ENCODE results near the gene CDON. TPM values are rescaled to one million over a fixed set of nuclear protein-coding genes. Genes with fewer than 3 reads are reported as not detected.
A peak's percentile ranks its signal among the peaks of the same experiment; 100 is the strongest.

Gene CDON
- total and polyA plus RNA-seq, 9 of the 15 experiments (the other 6 are each of a cell fraction or from before 2014, with no cell fraction given): 0.08 to 0.64 (median 0.40) TPM

- no peaks in the 10 kb centered on the region for H3K36me3 ChIP-seq (ENCODE audit: control insufficient read depth, insufficient read depth, low read length)
- no TSS peak for BruUV-seq (replicated peaks)
Measured at GRCh38 chr11:126109941-126110731, 47.5 kb upstream of the CDON start.

More at GRCh38 chr11:126109941-126110731, 47.5 kb upstream of the CDON start:
- Histone ChIP-seq H3K9ac (ENCODE audit: insufficient read depth in 1 of 2, low read depth in 2 of 2, low read length in 2 of 2) (no peak overlapping the region), H3K79me2 (ENCODE audit: control insufficient read depth, insufficient read depth, low read length) (no peaks in the 10 kb centered on the region), H3K27ac (ENCODE audit: extremely low read depth, low read depth, low read length) (no peak overlapping the region), H3K4me1 (replicated peaks in 1 of 2; ENCODE audit: control insufficient read depth in 2 of 2, insufficient read depth in 2 of 2, low read length in 2 of 2) (no peaks in the 10 kb centered on the region), H3K4me2 (ENCODE audit: insufficient read depth, low read length) (no peak overlapping the region), H3K9me3 (replicated peaks; ENCODE audit: control insufficient read depth, insufficient read depth, low read depth, low read length) (no peaks in the 10 kb centered on the region), H3K9me1 (ENCODE audit: control insufficient read depth, insufficient read depth, low read length) (peaks cover 2% of the 10 kb centered on the region), H4K20me1 (replicated peaks; ENCODE audit: control insufficient read depth, insufficient read depth, low read length) (peaks cover 3% of the 10 kb centered on the region), H3K27me3 (ENCODE audit: control insufficient read depth in 2 of 2, insufficient read depth in 2 of 2, low read length in 2 of 2) (peaks cover 22 to 67% of the 10 kb centered on the region in 2 experiments; a peak in 4 of 5 replicates), H2AFZ (ENCODE audit: low read depth, low read length) (no peak overlapping the region), H3K4me3 (no peak overlapping the region)
- DNase-seq (ENCODE audit: extremely low read depth in 1 of 4, low spot score in 3 of 4) (no peak), ATAC-seq (no peak; the same call in 2 of the 3 replicates), FAIRE-seq (no peak)
- intact Hi-C loops (cut with micrococcal nuclease) (no loop called here), in situ Hi-C loops (cut with MboI) (no loop called here)
- 1% methylated on average over 10 of the region's 10 CpGs for WGBS (ENCODE audit: insufficient coverage, low coverage, missing lambda C conversion rate)
- ChIA-PET CTCF (ENCODE audit: low intra/inter-chr PET ratio) (no interaction called here), POLR2A (interaction anchor here (0.5 to 1.5 kb wide), 2 partner anchors 10 to 1628 kb away, joined by 3 to 4 read pairs; no protein-coding TSS in a partner anchor)
- TF ChIP-seq, protein P1, sequence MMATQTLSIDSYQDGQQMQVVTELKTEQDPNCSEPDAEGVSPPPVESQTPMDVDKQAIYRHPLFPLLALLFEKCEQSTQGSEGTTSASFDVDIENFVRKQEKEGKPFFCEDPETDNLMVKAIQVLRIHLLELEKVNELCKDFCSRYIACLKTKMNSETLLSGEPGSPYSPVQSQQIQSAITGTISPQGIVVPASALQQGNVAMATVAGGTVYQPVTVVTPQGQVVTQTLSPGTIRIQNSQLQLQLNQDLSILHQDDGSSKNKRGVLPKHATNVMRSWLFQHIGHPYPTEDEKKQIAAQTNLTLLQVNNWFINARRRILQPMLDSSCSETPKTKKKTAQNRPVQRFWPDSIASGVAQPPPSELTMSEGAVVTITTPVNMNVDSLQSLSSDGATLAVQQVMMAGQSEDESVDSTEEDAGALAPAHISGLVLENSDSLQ (IDR thresholded peaks at IDR 0.05): no peak
- TF ChIP-seq ZNF830 (CRISPR knock-in tag; IDR thresholded peaks at IDR 0.05) (no peak), SRF (CRISPR knock-in tag; IDR thresholded peaks at IDR 0.05) (peak in 1 of 2 experiments; percentile 10; a peak in 1 of 4 replicates), SREBF2 (CRISPR knock-in tag; IDR thresholded peaks at IDR 0.05) (no peak)
